K562 (cell line): ENCODE measurements around the gene AGRP. TPM values are rescaled to one million over a fixed set of nuclear protein-coding genes. Genes with fewer than 3 reads are reported as not detected.
A peak's percentile ranks its signal among the peaks of the same experiment; 100 is the strongest.

Source experiments
- CHCHD3 ChIP-seq: fragments of 250-450 bp; sonication (Bioruptor Pico); IDR thresholded peaks from 2 replicates; pipeline ENCODE4 v2.1.2; 2022; ENCODE audit warnings: mild to moderate bottlenecking
- CREB1 ChIP-seq, 2 experiments: sonication (generic) in 1 of 2; formaldehyde crosslinking in 1 of 2; IDR thresholded peaks; 2 replicates each; pipeline versions ENCODE4 v1.6.1 to v1.8.0; 2012 to 2022; ENCODE audit warnings: inconsistent platforms in 1 of 2, mild to moderate bottlenecking in 1 of 2, missing genetic modification reagents in 1 of 2, moderate library complexity in 1 of 2
- FOXK1 ChIP-seq: sonication (generic); formaldehyde crosslinking; IDR thresholded peaks from 2 replicates; pipeline ENCODE4 v1.8.0; 2022; ENCODE audit warnings: missing genetic modification reagents, mild to moderate bottlenecking, borderline replicate concordance
- HNRNPUL1 ChIP-seq: fragments of 200-400 bp; formaldehyde crosslinking; IDR thresholded peaks from 2 replicates; pipeline ENCODE4 v1.6.1; 2017; ENCODE audit warnings: low read length
- KLF16 ChIP-seq: IDR thresholded peaks from 2 replicates; pipeline ENCODE4 v1.6.1; 2016; ENCODE audit warnings: antibody characterized with exemption
- MAFF ChIP-seq: IDR thresholded peaks from 2 replicates; pipeline ENCODE4 v1.6.1; 2012; ENCODE audit warnings: low read length, improper control_type of control experiment
- MTF1 ChIP-seq: fragments of 250-450 bp; sonication (Bioruptor Pico); IDR thresholded peaks from 2 replicates; pipeline ENCODE4 v1.9.0; 2021; ENCODE audit warnings: moderate library complexity, mild to moderate bottlenecking, inconsistent platforms, borderline replicate concordance
- NFIC ChIP-seq: fragments of 450-650 bp; IDR thresholded peaks from 2 replicates; pipeline ENCODE4 v1.6.1; 2017; ENCODE audit warnings: mild to moderate bottlenecking, inconsistent platforms
- POLR2G ChIP-seq: fragments of 200-400 bp; formaldehyde crosslinking; IDR thresholded peaks from 2 replicates; pipeline ENCODE4 v1.6.1; 2017; ENCODE audit warnings: low read depth, mild to moderate bottlenecking, antibody characterized with exemption, low read length, moderate library complexity
- SMAD1 ChIP-seq: fragments of 150-350 bp; IDR thresholded peaks from 2 replicates; pipeline ENCODE4 v1.6.1; 2014; ENCODE audit warnings: low read length, low read depth; ENCODE audit not compliant: partially characterized antibody
- SRSF1 ChIP-seq: fragments of 200-400 bp; formaldehyde crosslinking; IDR thresholded peaks from 2 replicates; pipeline ENCODE4 v1.6.1; 2017; ENCODE audit warnings: mild to moderate bottlenecking, low read depth, low read length, moderate library complexity
- TCF3 ChIP-seq: sonication (generic); formaldehyde crosslinking; IDR thresholded peaks from 2 replicates; pipeline ENCODE4 v1.4.0; 2020; ENCODE audit warnings: mild to moderate bottlenecking, missing genetic modification reagents
- THRAP3 ChIP-seq: fragments of 450-650 bp; IDR thresholded peaks from 2 replicates; pipeline ENCODE4 v1.6.1; 2016; ENCODE audit warnings: mild to moderate bottlenecking, inconsistent platforms, borderline replicate concordance
- ZNF124 ChIP-seq: sonication (generic); formaldehyde crosslinking; IDR thresholded peaks from 2 replicates; pipeline ENCODE4 v1.8.1; 2022; ENCODE audit warnings: missing genetic modification reagents
- polyA plus RNA-seq, 8 experiments: library from polyadenylated mRNA; depleted of rRNA in 4 of 8; stranded (reverse) in 5 of 8; unstranded in 3 of 8; fragments of >200 nt; fragmentation: Nextera tagmentation in 2 of 8; fragmentation: Illumina TruSeq in 1 of 8; extraction: Ambion mirVana in 2 of 8; extraction: Trizol in 1 of 8; gene quantifications; 2 replicates each; pipeline versions ENCODE4 v1.2.1 to v1.2.3, GENCODE V29; 2011 to 2014; ENCODE audit warnings: inconsistent platforms in 1 of 8, missing spikeins in 1 of 8
- total RNA-seq, 7 experiments: library from RNA; depleted of rRNA in 6 of 7; stranded (reverse); fragments of >200 nt in 6 of 7; fragmentation: Illumina TruSeq in 2 of 7; extraction: Trizol in 2 of 7; gene quantifications; 2 replicates each; pipeline versions ENCODE4 v1.2.1 to v1.2.3, GENCODE V29; 2011 to 2021; ENCODE audit warnings: low replicate concordance in 1 of 7
- TF ChIP-seq, protein P1 (sequence below): sonication (generic); formaldehyde crosslinking; IDR thresholded peaks from 2 replicates; pipeline ENCODE4 v1.8.1; 2023; ENCODE audit warnings: mild to moderate bottlenecking, missing genetic modification reagents
- TF ChIP-seq, protein P2 (sequence below): fragments of 250-450 bp; sonication (Bioruptor Pico); IDR thresholded peaks from 2 replicates; pipeline ENCODE4 v1.8.0; 2022; ENCODE audit warnings: inconsistent platforms
- TF ChIP-seq, protein P3 (sequence below): fragments of 450-650 bp; IDR thresholded peaks from 2 replicates; pipeline ENCODE4 v1.6.1; 2014; ENCODE audit warnings: low read depth, mild to moderate bottlenecking, moderate library complexity, borderline replicate concordance
- TF ChIP-seq, protein P4 (sequence below): IDR thresholded peaks from 3 replicates; pipeline ENCODE4 v1.6.1; 2011; ENCODE audit warnings: borderline replicate concordance, mild to moderate bottlenecking; ENCODE audit not compliant: insufficient read length, insufficient read depth
- TF ChIP-seq, protein P5 (sequence below), 2 experiments: fragments of 450-650 bp; conservative IDR thresholded peaks; 2 replicates each; pipeline ENCODE4 v1.6.1; 2017; ENCODE audit warnings: mild to moderate bottlenecking in 2 of 2, moderate library complexity in 2 of 2

AGRP gene
- total and polyA plus RNA-seq, 9 of the 15 experiments (the other 6 are each of a cell fraction or from before 2014, with no cell fraction given): not detected

DNA sequence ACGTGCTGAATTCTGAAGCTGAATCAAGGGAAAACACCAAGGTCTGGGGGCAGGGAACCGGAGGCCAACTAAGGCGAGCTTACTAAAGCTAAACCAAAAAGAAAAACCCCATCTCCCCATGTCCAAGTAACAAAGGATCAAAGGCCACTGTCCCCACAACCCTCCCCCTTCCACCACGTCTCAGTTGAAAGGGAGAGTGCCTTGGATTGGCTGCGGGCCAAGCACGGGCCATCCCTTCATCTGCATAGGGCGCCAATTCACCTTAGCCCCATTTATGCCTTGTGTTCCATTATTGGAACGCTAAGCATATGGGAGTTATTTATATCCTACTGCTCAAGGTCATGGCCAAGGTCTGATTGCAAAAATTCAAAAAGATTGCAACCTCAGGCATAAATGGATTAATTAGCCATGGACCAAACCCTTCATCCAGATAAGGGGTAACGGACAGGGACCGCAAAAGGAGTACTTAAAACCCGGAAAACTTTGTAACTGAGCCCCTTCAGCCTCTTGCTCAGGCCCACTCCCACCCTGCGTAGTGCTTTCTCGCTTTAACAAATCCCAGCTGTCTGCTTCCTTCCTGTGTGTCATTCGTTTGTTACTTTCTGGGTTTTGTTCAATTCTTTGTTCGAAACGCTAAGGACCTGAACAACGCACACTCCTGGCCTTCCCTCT is 1.6 kb downstream of the AGRP start (continued):
- no peak for TF ChIP-seq POLR2G
- TF ChIP-seq MAFF: no peak
- TF ChIP-seq SRSF1: no peak
- TF ChIP-seq, protein P1, sequence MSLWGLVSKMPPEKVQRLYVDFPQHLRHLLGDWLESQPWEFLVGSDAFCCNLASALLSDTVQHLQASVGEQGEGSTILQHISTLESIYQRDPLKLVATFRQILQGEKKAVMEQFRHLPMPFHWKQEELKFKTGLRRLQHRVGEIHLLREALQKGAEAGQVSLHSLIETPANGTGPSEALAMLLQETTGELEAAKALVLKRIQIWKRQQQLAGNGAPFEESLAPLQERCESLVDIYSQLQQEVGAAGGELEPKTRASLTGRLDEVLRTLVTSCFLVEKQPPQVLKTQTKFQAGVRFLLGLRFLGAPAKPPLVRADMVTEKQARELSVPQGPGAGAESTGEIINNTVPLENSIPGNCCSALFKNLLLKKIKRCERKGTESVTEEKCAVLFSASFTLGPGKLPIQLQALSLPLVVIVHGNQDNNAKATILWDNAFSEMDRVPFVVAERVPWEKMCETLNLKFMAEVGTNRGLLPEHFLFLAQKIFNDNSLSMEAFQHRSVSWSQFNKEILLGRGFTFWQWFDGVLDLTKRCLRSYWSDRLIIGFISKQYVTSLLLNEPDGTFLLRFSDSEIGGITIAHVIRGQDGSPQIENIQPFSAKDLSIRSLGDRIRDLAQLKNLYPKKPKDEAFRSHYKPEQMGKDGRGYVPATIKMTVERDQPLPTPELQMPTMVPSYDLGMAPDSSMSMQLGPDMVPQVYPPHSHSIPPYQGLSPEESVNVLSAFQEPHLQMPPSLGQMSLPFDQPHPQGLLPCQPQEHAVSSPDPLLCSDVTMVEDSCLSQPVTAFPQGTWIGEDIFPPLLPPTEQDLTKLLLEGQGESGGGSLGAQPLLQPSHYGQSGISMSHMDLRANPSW (CRISPR knock-in tag): no peak
- no peak for TF ChIP-seq TCF3 (CRISPR knock-in tag)
- TF ChIP-seq, protein P2, sequence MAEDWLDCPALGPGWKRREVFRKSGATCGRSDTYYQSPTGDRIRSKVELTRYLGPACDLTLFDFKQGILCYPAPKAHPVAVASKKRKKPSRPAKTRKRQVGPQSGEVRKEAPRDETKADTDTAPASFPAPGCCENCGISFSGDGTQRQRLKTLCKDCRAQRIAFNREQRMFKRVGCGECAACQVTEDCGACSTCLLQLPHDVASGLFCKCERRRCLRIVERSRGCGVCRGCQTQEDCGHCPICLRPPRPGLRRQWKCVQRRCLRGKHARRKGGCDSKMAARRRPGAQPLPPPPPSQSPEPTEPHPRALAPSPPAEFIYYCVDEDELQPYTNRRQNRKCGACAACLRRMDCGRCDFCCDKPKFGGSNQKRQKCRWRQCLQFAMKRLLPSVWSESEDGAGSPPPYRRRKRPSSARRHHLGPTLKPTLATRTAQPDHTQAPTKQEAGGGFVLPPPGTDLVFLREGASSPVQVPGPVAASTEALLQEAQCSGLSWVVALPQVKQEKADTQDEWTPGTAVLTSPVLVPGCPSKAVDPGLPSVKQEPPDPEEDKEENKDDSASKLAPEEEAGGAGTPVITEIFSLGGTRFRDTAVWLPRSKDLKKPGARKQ: no peak
- TF ChIP-seq, protein P3, sequence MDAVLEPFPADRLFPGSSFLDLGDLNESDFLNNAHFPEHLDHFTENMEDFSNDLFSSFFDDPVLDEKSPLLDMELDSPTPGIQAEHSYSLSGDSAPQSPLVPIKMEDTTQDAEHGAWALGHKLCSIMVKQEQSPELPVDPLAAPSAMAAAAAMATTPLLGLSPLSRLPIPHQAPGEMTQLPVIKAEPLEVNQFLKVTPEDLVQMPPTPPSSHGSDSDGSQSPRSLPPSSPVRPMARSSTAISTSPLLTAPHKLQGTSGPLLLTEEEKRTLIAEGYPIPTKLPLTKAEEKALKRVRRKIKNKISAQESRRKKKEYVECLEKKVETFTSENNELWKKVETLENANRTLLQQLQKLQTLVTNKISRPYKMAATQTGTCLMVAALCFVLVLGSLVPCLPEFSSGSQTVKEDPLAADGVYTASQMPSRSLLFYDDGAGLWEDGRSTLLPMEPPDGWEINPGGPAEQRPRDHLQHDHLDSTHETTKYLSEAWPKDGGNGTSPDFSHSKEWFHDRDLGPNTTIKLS: 0 out of 2 replicates have a peak, but pooled peaks have one; percentile 38
- no peak for TF ChIP-seq KLF16
- TF ChIP-seq NFIC: peak; percentile 98
- TF ChIP-seq, protein P4, sequence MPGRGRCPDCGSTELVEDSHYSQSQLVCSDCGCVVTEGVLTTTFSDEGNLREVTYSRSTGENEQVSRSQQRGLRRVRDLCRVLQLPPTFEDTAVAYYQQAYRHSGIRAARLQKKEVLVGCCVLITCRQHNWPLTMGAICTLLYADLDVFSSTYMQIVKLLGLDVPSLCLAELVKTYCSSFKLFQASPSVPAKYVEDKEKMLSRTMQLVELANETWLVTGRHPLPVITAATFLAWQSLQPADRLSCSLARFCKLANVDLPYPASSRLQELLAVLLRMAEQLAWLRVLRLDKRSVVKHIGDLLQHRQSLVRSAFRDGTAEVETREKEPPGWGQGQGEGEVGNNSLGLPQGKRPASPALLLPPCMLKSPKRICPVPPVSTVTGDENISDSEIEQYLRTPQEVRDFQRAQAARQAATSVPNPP: no peak
- TF ChIP-seq CHCHD3 (CRISPR knock-in tag): no peak
- TF ChIP-seq ZNF124 (CRISPR knock-in tag): no peak
- TF ChIP-seq FOXK1: no peak
- TF ChIP-seq CREB1 (IDR thresholded peaks at IDR 0.05): no peak
- no peak for TF ChIP-seq CREB1 (CRISPR knock-in tag; IDR thresholded peaks at IDR 0.05)
- no peak for TF ChIP-seq MTF1 (CRISPR knock-in tag)
- TF ChIP-seq, protein P5, sequence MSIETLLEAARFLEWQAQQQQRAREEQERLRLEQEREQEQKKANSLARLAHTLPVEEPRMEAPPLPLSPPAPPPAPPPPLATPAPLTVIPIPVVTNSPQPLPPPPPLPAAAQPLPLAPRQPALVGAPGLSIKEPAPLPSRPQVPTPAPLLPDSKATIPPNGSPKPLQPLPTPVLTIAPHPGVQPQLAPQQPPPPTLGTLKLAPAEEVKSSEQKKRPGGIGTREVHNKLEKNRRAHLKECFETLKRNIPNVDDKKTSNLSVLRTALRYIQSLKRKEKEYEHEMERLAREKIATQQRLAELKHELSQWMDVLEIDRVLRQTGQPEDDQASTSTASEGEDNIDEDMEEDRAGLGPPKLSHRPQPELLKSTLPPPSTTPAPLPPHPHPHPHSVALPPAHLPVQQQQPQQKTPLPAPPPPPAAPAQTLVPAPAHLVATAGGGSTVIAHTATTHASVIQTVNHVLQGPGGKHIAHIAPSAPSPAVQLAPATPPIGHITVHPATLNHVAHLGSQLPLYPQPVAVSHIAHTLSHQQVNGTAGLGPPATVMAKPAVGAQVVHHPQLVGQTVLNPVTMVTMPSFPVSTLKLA (conservative IDR thresholded peaks at IDR 0.05): no peak
- no peak for TF ChIP-seq SMAD1
- TF ChIP-seq HNRNPUL1: no peak
- peak; percentile 78; the same call in 1 of the 2 replicates for TF ChIP-seq THRAP3
